ENCODE measurements around the gene CYSTM1.

- TF ChIP-seq CTCF (IDR thresholded peaks at IDR 0.05): no peak
- no peak for TF ChIP-seq POLR2A (IDR thresholded peaks at IDR 0.05)
- peak in 1 of 2 donors; percentile 70 for TF ChIP-seq EP300 (IDR thresholded peaks at IDR 0.05)
These were observed 86.6 kb downstream of the CYSTM1 start for GRCh38 chr5:140261403-140262171.
